Calu3 (cell line): ENCODE measurements around the gene HELZ. TPM values are rescaled to one million over a fixed set of nuclear protein-coding genes. Genes with fewer than 3 reads are reported as not detected.

Experiments
- Bru-seq: library from RNA; stranded (reverse); fragments of 400-500 nt; gene quantifications from one replicate; lab custom pipeline; 2021; lab: Mats Ljungman, UMichigan
- BruChase-seq, 2 experiments: library from RNA; stranded (reverse); fragments of 400-500 nt; gene quantifications; one replicate each; lab custom pipeline; 2021; lab: Mats Ljungman, UMichigan
- BruUV-seq: library from RNA; stranded (reverse); fragments of 400-500 nt; replicated peaks from 2 replicates; lab custom pipeline; 2021; lab: Mats Ljungman, UMichigan
- CTCF ChIA-PET: fragments of 300-600 bp; sonication (Branson Sonifier 250); formaldehyde crosslinking; loops from one replicate; lab custom pipeline; 2022; ENCODE audit warnings: antibody characterized with exemption; lab: Charles Lee
- DNase-seq: peaks from one replicate; pipeline ENCODE4 v3.0.0; 2022
- H3K27ac Mint-ChIP-seq: one replicate; pipeline ENCODE4 v1.8.0; 2022; ENCODE audit warnings: mixed read lengths; ENCODE audit not compliant: unreplicated experiment
- H3K27me3 Mint-ChIP-seq: one replicate; pipeline ENCODE4 v1.8.0; 2022; ENCODE audit warnings: mixed read lengths; ENCODE audit not compliant: unreplicated experiment
- H3K36me3 Mint-ChIP-seq: one replicate; pipeline ENCODE4 v1.8.0; 2022; ENCODE audit warnings: mild to moderate bottlenecking, moderate library complexity, mixed read lengths; ENCODE audit not compliant: insufficient read depth, unreplicated experiment
- H3K4me1 Mint-ChIP-seq: one replicate; pipeline ENCODE4 v1.8.0; 2022; ENCODE audit warnings: mild to moderate bottlenecking, low read depth, mixed read lengths; ENCODE audit not compliant: unreplicated experiment
- H3K4me3 Mint-ChIP-seq: one replicate; pipeline ENCODE4 v1.8.0; 2022; ENCODE audit warnings: mild to moderate bottlenecking, low read depth, moderate library complexity, mixed read lengths; ENCODE audit not compliant: unreplicated experiment
- H3K9me3 Mint-ChIP-seq: one replicate; pipeline ENCODE4 v1.8.0; 2022; ENCODE audit warnings: low read depth, mixed read lengths; ENCODE audit not compliant: unreplicated experiment
- intact Hi-C: fragments of 100-400 bp; cut with micrococcal nuclease; formaldehyde crosslinking; loops from one replicate; pipeline ENCODE4 v1.10.0; 2022; ENCODE audit not compliant: unreplicated experiment
- long read RNA-seq: library from polyadenylated mRNA; stranded (forward); transcript quantifications from one replicate; pipeline ENCODE4 v2.0.0, GENCODE V29; 2022
- total RNA-seq: library from RNA; stranded (reverse); gene quantifications from 2 replicates; pipeline ENCODE4 v1.2.3, GENCODE V29; 2022
- TF ChIP-seq, protein P1 (sequence below): fragments of 200-600 bp; IDR thresholded peaks from one replicate; pipeline ENCODE4 v1.8.0; 2022; ENCODE audit warnings: antibody characterized with exemption; ENCODE audit not compliant: unreplicated experiment

Gene HELZ
- total RNA-seq (50.7 and 60.8 TPM in 2 replicates), Bru-seq, nascent RNA (percentile 89 among the genes with signal in this experiment), BruChase-seq, experiment 1, labeled RNA remaining after a 6-hour chase (percentile 78 among the genes with signal in this experiment), BruChase-seq, experiment 2, labeled RNA remaining after a 2-hour chase (percentile 81 among the genes with signal in this experiment)
- long read RNA-seq, full-length matches to known transcripts: 1 of 9 reads
- long read RNA-seq, partial matches to known transcripts: 1 of 9 reads
- long read RNA-seq, other reads (novel, unspliced or antisense): 7 of 9 reads

DNA sequence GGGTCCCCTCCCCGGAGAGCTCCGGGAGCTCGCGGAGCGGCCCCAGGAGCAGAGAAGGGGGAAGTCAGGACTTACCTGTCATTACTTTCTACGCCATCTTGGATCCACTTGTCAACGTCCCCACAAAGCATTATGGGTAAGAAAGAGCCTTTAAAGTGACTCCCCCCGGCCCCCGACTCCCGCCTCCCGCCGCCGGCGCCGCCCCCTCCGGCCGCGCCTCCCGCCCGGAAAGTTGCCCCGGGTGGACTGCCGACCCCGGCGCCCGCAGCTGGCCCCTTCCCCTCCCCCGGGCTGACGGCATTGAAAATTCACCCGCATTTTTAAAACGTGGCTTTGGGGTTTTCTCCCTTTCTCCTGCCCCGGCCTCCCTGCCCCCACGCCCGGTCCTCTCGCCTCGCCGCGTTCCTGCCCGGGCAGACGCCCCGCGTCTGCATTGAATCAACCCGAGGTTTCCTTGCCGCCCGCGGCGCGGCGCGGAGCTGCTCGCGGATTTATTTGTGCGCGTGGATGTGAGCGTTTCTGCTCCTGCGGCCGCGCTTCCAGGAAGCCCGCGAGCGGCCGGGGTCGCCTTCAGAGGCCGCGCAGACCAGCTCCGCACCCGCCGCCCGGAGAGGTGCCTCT, at the start of gene HELZ:
Gene HELZ (minus strand): TSS at position 124 of the 621 bp plus-strand sequence. CDS start 26,392 bp downstream, outside the sequence.
- no peaks in the 10 kb centered on the region for H3K27me3 Mint-ChIP-seq
- CTCF ChIA-PET: interaction anchor here (1.0 kb wide), 1 partner anchor 29 kb away, joined by 10 read pairs; no protein-coding TSS in a partner anchor
- H3K36me3 Mint-ChIP-seq: peaks cover 34% of the 10 kb centered on the region
- peaks cover 28% of the 10 kb centered on the region for H3K4me1 Mint-ChIP-seq
- intact Hi-C loops: loop anchor here (10.0 kb wide), 1 partner anchor 90 kb away; no protein-coding TSS in a partner anchor
- BruUV-seq: TSS peak; percentile 70
- no peaks in the 10 kb centered on the region for H3K9me3 Mint-ChIP-seq
- TF ChIP-seq, protein P1, sequence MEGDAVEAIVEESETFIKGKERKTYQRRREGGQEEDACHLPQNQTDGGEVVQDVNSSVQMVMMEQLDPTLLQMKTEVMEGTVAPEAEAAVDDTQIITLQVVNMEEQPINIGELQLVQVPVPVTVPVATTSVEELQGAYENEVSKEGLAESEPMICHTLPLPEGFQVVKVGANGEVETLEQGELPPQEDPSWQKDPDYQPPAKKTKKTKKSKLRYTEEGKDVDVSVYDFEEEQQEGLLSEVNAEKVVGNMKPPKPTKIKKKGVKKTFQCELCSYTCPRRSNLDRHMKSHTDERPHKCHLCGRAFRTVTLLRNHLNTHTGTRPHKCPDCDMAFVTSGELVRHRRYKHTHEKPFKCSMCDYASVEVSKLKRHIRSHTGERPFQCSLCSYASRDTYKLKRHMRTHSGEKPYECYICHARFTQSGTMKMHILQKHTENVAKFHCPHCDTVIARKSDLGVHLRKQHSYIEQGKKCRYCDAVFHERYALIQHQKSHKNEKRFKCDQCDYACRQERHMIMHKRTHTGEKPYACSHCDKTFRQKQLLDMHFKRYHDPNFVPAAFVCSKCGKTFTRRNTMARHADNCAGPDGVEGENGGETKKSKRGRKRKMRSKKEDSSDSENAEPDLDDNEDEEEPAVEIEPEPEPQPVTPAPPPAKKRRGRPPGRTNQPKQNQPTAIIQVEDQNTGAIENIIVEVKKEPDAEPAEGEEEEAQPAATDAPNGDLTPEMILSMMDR: no peak
- peak; percentile 83 for DNase-seq
- H3K4me3 Mint-ChIP-seq: peak within 1 kb of the TSS; percentile 84
- peak within 1 kb of the TSS; percentile 77 for H3K27ac Mint-ChIP-seq

GRCh38 chr17:67293251-67294203, 48.5 kb upstream of the HELZ start:
- Mint-ChIP-seq H3K36me3 (no peaks in the 10 kb centered on the region), H3K9me3 (no peaks in the 10 kb centered on the region), H3K27me3 (no peaks in the 10 kb centered on the region), H3K27ac (no peak overlapping the region), H3K4me1 (no peaks in the 10 kb centered on the region), H3K4me3 (no peak overlapping the region)
- peak; percentile 70 for DNase-seq
- no TSS peak for BruUV-seq
- CTCF ChIA-PET: interaction anchor here (0.7 to 2.1 kb wide), 2 partner anchors 72 to 380 kb away, joined by 3 to 10 read pairs; no protein-coding TSS in a partner anchor
- intact Hi-C loops: loop anchor here (1.0 kb wide), 1 partner anchor 72 kb away; no protein-coding TSS in a partner anchor
- TF ChIP-seq, protein P1: peak; percentile 84

DNA sequence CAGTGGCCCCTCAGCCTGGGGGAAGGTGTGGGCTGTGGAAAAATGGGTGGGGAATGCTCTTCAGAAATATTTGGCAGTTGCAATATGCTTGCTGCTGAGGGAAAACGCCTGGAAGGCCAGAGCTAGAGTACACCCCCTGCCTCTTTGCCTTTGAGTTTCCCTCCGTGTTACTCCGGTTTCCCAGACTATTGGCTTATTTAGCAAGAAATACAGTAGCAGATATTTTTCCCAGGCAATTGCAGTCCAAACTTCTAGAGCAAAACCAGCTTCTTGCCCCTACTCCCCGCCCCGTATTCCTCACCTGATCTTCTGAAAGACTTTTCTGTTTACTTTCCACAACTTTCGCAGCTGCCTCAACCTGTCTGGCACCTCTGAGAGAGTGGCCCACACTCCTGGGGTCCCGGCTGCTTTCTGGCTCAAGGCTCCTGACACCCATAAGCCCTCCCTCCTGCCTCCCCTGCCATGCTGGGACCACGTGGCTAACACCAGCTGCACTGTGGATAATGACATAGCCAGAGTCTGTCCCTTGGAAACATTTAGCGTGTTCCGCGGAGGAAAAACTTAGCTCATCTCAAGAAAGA, 45.8 kb upstream of the HELZ start:
- intact Hi-C loops: no loop called here
- Mint-ChIP-seq H3K4me1 (no peaks in the 10 kb centered on the region), H3K27me3 (no peaks in the 10 kb centered on the region), H3K27ac (no peak overlapping the region), H3K36me3 (no peaks in the 10 kb centered on the region), H3K4me3 (no peak overlapping the region), H3K9me3 (no peaks in the 10 kb centered on the region)
- TF ChIP-seq, protein P1: no peak
- no TSS peak for BruUV-seq
- no peak for DNase-seq
- CTCF ChIA-PET: interaction anchor here (0.7 kb wide), 1 partner anchor 359 kb away, joined by 5 read pairs; no protein-coding TSS in a partner anchor
